HCT116 (cell line): ENCODE measurements around the gene THAP10. TPM values are rescaled to one million over a fixed set of nuclear protein-coding genes. Genes with fewer than 3 reads are reported as not detected.

Experiments used
- ATAC-seq: fragments of 200-7000 bp; cut with Tn5 transposase; 2 replicates; pipeline ENCODE4 v1.9.1; 2020; ENCODE audit warnings: mild to moderate bottlenecking, moderate library complexity
- BruUV-seq: library from RNA; stranded (reverse); fragments of 400-500 nt; replicated peaks from 2 replicates; lab custom pipeline; 2021; lab: Mats Ljungman, UMichigan
- CTCF ChIA-PET: fragments of 300-600 bp; sonication (Branson Sonifier 250); formaldehyde crosslinking; loops from one replicate; lab custom pipeline; 2021; ENCODE audit warnings: antibody characterized with exemption; lab: Charles Lee
- POLR2A ChIA-PET: fragments of 300-600, 350-600 bp; sonication (Branson Sonifier 250); formaldehyde crosslinking; loops from one replicate; lab custom pipeline; 2021; ENCODE audit warnings: antibody characterized with exemption; lab: Charles Lee
- RAD21 ChIA-PET, 2 experiments: fragments of 300-600 bp; sonication (Branson Sonifier 250); formaldehyde crosslinking; loops; one replicate each; lab custom pipeline; 2023; ENCODE audit warnings: low total read pairs in 2 of 2; ENCODE audit not compliant: uncharacterized antibody in 2 of 2, unreplicated experiment in 2 of 2, low non-redundant PET in 1 of 2; lab: Charles Lee
- DNase-seq: peaks from one replicate; pipeline ENCODE4 v3.0.0-alpha.2; 2010; ENCODE audit warnings: low read depth, low spot score
- H2AFZ ChIP-seq: fragments of 200-600 bp; shearing (Covaris generic), sonication (generic); 2 replicates; pipeline ENCODE4 v1.6.1; 2017; ENCODE audit warnings: low read depth, mixed run types, mixed read lengths, antibody characterized with exemption, low read length; ENCODE audit not compliant: poor library complexity, severe bottlenecking
- H3K27ac ChIP-seq: 2 replicates; pipeline ENCODE4 v1.5.1; 2012; ENCODE audit warnings: low read depth, low read length
- H3K27me3 ChIP-seq: fragments of 200-600 bp; sonication (generic); 2 replicates; pipeline ENCODE4 v1.6.1; 2016; ENCODE audit warnings: mixed run types, low read length, mixed read lengths; ENCODE audit not compliant: insufficient read depth
- H3K36me3 ChIP-seq, 2 experiments: fragments of 200-500 bp in 1 of 2; fragments of 200-600 bp in 1 of 2; sonication (Bioruptor generic) in 1 of 2; sonication (generic) in 1 of 2; 2 replicates each; pipeline versions ENCODE4 v1.5.1 to v1.6.1; 2014 to 2016; ENCODE audit warnings: low read length in 2 of 2, inconsistent platforms in 1 of 2, mixed read lengths in 1 of 2, mixed run types in 1 of 2; ENCODE audit not compliant: insufficient read depth in 2 of 2, control insufficient read depth in 1 of 2
- H3K4me1 ChIP-seq, 2 experiments: fragments of 200-600 bp in 1 of 2; sonication (generic) in 1 of 2; 2 replicates each; pipeline versions ENCODE4 v1.5.1 to v1.6.1; 2012 to 2017; ENCODE audit warnings: low read length in 2 of 2, inconsistent platforms in 1 of 2, mild to moderate bottlenecking in 1 of 2, mixed read lengths in 1 of 2, mixed run types in 1 of 2, moderate library complexity in 1 of 2; ENCODE audit not compliant: insufficient read depth in 2 of 2, control insufficient read depth in 1 of 2
- H3K4me2 ChIP-seq: fragments of 200-600 bp; sonication (generic); 2 replicates; pipeline ENCODE4 v1.6.1; 2017; ENCODE audit warnings: mixed run types, low read length, mixed read lengths
- H3K4me3 ChIP-seq, 2 experiments: fragments of 200-600 bp in 1 of 2; sonication (generic) in 1 of 2; replicated peaks in 1 of 2; 2 replicates each; pipeline ENCODE4 v1.5.1; 2011 to 2016; ENCODE audit warnings: low read length in 2 of 2, control low read depth in 1 of 2, low read depth in 1 of 2, mild to moderate bottlenecking in 1 of 2, mixed read lengths in 1 of 2, mixed run types in 1 of 2
- H3K79me2 ChIP-seq: fragments of 200-600 bp; sonication (generic); 2 replicates; pipeline ENCODE4 v1.6.1; 2017; ENCODE audit warnings: mild to moderate bottlenecking, mixed run types, low read length, moderate library complexity, mixed read lengths; ENCODE audit not compliant: insufficient read depth
- H3K9ac ChIP-seq: fragments of 200-600 bp; sonication (generic); 2 replicates; pipeline ENCODE4 v1.6.1; 2016; ENCODE audit warnings: low read length, mixed read lengths
- H3K9me2 ChIP-seq: fragments of 200-600 bp; sonication (generic), shearing (Covaris generic); 2 replicates; pipeline ENCODE4 v1.6.1; 2017; ENCODE audit warnings: mixed run types, mild to moderate bottlenecking, moderate library complexity; ENCODE audit not compliant: insufficient read depth
- H3K9me3 ChIP-seq, 2 experiments: fragments of 200-500 bp in 1 of 2; fragments of 200-600 bp in 1 of 2; sonication (Bioruptor generic) in 1 of 2; sonication (generic) in 1 of 2; 2 replicates each; pipeline ENCODE4 v1.6.1; 2014 to 2017; ENCODE audit warnings: low read length in 2 of 2, mixed read lengths in 2 of 2, inconsistent platforms in 1 of 2, low read depth in 1 of 2, mild to moderate bottlenecking in 1 of 2, mixed run types in 1 of 2, moderate library complexity in 1 of 2; ENCODE audit not compliant: control insufficient read depth in 1 of 2, insufficient read depth in 1 of 2
- H4K20me1 ChIP-seq: fragments of 200-600 bp; sonication (generic), shearing (Covaris generic); 2 replicates; pipeline ENCODE4 v1.6.1; 2017; ENCODE audit warnings: mixed run types, mild to moderate bottlenecking, moderate library complexity; ENCODE audit not compliant: insufficient read depth
- CBX3 ChIP-seq: IDR thresholded peaks from 2 replicates; pipeline ENCODE4 v1.6.1; 2012; ENCODE audit warnings: low read depth
- CEBPB ChIP-seq: IDR thresholded peaks from 2 replicates; pipeline ENCODE4 v1.6.1; 2012; ENCODE audit warnings: low read depth
- EGR1 ChIP-seq: IDR thresholded peaks from 2 replicates; pipeline ENCODE4 v1.6.1; 2012; ENCODE audit warnings: low read depth
- ELF1 ChIP-seq: IDR thresholded peaks from 2 replicates; pipeline ENCODE4 v1.6.1; 2012; ENCODE audit warnings: low read depth, borderline replicate concordance
- EZH2 ChIP-seq: fragments of 200-600 bp; sonication (generic); IDR thresholded peaks from 2 replicates; pipeline ENCODE4 v1.6.1; 2017; ENCODE audit warnings: antibody characterized with exemption, mixed run types
- EZH2phosphoT487 ChIP-seq: fragments of 200-600 bp; IDR thresholded peaks from 2 replicates; pipeline ENCODE4 v1.6.1; 2018; ENCODE audit warnings: antibody characterized with exemption, borderline replicate concordance
- FOSL1 ChIP-seq: IDR thresholded peaks from 2 replicates; pipeline ENCODE4 v1.6.1; 2012; ENCODE audit warnings: low read depth
- JUND ChIP-seq: IDR thresholded peaks from 2 replicates; pipeline ENCODE4 v1.6.1; 2012
- POLR2AphosphoS5 ChIP-seq: IDR thresholded peaks from 2 replicates; pipeline ENCODE4 v1.6.1; 2011; ENCODE audit warnings: mild to moderate bottlenecking, low read depth, low read length, moderate library complexity
- RAD21 ChIP-seq: IDR thresholded peaks from 2 replicates; pipeline ENCODE4 v1.6.1; 2012; ENCODE audit warnings: low read depth, mild to moderate bottlenecking
- SIN3A ChIP-seq: IDR thresholded peaks from 2 replicates; pipeline ENCODE4 v1.6.1; 2012; ENCODE audit warnings: low read depth
- SP1 ChIP-seq: IDR thresholded peaks from 2 replicates; pipeline ENCODE4 v1.6.1; 2012; ENCODE audit warnings: low read depth
- SRF ChIP-seq: IDR thresholded peaks from 2 replicates; pipeline ENCODE4 v1.6.1; 2012; ENCODE audit warnings: low read depth
- TCF7L2 ChIP-seq: IDR thresholded peaks from 2 replicates; pipeline ENCODE4 v1.7.0; 2011; ENCODE audit warnings: borderline replicate concordance, inconsistent platforms; ENCODE audit not compliant: insufficient read depth, insufficient read length; ENCODE audit errors: extremely low read depth
- YY1 ChIP-seq: IDR thresholded peaks from 2 replicates; pipeline ENCODE4 v1.6.1; 2011; ENCODE audit warnings: low read length, low read depth, moderate library complexity, mild to moderate bottlenecking; ENCODE audit not compliant: insufficient replicate concordance; ENCODE audit errors: extremely low read depth
- ZFX ChIP-seq: fragments of 450-650 bp; IDR thresholded peaks from 2 replicates; pipeline ENCODE4 v1.6.1; 2017
- ZNF274 ChIP-seq: fragments of 200-500 bp; sonication (Bioruptor generic); IDR thresholded peaks from 2 replicates; pipeline ENCODE4 v1.6.1; 2014; ENCODE audit warnings: mild to moderate bottlenecking, low read depth, low read length, inconsistent platforms
- intact Hi-C: fragments of 100-400 bp; cut with micrococcal nuclease; formaldehyde crosslinking; loops from 2 replicates; pipeline ENCODE4 v1.10.0; 2022
- total RNA-seq: library from RNA; stranded (reverse); gene quantifications from one replicate; pipeline ENCODE4 v1.2.1, GENCODE V29; 2021; ENCODE audit not compliant: unreplicated experiment
- TF ChIP-seq, protein P1 (sequence below): IDR thresholded peaks from 2 replicates; pipeline ENCODE4 v1.6.1; 2011; ENCODE audit warnings: mild to moderate bottlenecking, low read length, moderate library complexity; ENCODE audit not compliant: insufficient replicate concordance; ENCODE audit errors: extremely low read depth
- TF ChIP-seq, protein P2 (sequence below): IDR thresholded peaks from 2 replicates; pipeline ENCODE4 v1.6.1; 2012

The THAP10 gene
- total RNA-seq, 1 experiment from 2014 or later, result 2.8 TPM

DNA sequence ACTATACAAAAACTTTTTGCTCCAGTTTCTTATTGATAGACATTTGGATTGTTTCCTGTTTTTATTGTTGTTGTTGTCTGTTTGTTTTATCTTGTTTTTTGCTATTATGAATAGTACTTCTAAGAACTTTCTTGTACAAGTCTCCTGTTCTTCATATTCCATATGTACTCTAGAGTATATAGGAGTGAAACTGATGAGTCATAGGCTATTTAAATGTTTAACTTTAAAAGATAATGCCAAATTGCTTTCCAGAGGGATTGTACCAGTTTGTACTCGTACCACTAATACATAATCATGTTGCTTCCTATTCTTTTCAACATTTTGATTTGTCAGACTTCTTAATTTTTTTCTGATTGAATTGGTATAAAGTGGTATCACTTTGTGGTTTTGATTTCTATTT is 20.0 kb upstream of the THAP10 start:
- TF ChIP-seq TCF7L2, result no peak
- no peak for TF ChIP-seq SRF
- TF ChIP-seq POLR2AphosphoS5, result no peak
- H3K27me3 ChIP-seq, result no peaks in the 10 kb centered on the region
- no peaks in the 10 kb centered on the region for H3K79me2 ChIP-seq
- H3K4me2 ChIP-seq, result no peak overlapping the region
- no peaks in the 10 kb centered on the region for H3K9me2 ChIP-seq
- no peaks in the 10 kb centered on the region for H3K4me1 ChIP-seq
- intact Hi-C loops, result no loop called here
- no TSS peak for BruUV-seq
- DNase-seq, result no peak
- no peak overlapping the region for H3K4me3 ChIP-seq
- ChIA-PET POLR2A (no interaction called here), RAD21 (no interaction called here), CTCF (no interaction called here)
- H4K20me1 ChIP-seq, result no peaks in the 10 kb centered on the region
- H3K9ac ChIP-seq, result no peak overlapping the region
- no peak for ATAC-seq
- no peak overlapping the region for H2AFZ ChIP-seq
- H3K9me3 ChIP-seq, result peaks cover 10 to 14% of the 10 kb centered on the region in 2 experiments; a peak in 2 of 4 replicates
- H3K27ac ChIP-seq, result no peak overlapping the region
- no peaks in the 10 kb centered on the region for H3K36me3 ChIP-seq

DNA sequence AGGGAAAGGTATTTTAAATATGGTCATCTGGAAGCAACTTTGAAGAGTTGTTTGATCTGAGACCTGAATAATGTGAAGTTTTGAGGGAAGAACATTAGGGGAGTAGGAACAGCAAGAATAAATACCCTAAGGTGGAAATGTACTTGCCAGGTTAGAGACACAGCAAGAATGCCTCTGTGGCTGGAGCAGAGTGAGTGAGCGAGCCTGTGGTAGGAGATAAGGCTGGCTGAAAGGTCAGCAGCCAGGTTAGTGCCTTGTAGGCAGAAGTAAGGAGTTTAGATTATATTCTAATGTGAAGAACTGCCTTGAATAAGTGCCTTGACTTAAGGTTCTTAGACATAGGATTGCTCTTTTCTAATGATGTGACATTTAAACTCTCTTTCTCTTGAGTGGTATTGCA is 18.7 kb upstream of the THAP10 start:
- Histone ChIP-seq H2AFZ (no peak overlapping the region), H3K4me2 (no peak overlapping the region), H4K20me1 (no peaks in the 10 kb centered on the region), H3K27ac (no peak overlapping the region), H3K9me3 (peaks cover 10 to 14% of the 10 kb centered on the region in 2 experiments; a peak in 2 of 4 replicates), H3K9ac (no peak overlapping the region), H3K4me1 (no peaks in the 10 kb centered on the region), H3K27me3 (no peaks in the 10 kb centered on the region), H3K9me2 (no peaks in the 10 kb centered on the region), H3K36me3 (no peaks in the 10 kb centered on the region), H3K4me3 (no peak overlapping the region), H3K79me2 (no peaks in the 10 kb centered on the region)
- ChIA-PET POLR2A (no interaction called here), CTCF (no interaction called here), RAD21 (no interaction called here)
- BruUV-seq, result no TSS peak
- ATAC-seq (no peak), DNase-seq (no peak)
- intact Hi-C loops, result no loop called here
- TF ChIP-seq JUND, result no peak
- no peak for TF ChIP-seq SIN3A
- no peak for TF ChIP-seq EZH2
- TF ChIP-seq, protein P1, sequence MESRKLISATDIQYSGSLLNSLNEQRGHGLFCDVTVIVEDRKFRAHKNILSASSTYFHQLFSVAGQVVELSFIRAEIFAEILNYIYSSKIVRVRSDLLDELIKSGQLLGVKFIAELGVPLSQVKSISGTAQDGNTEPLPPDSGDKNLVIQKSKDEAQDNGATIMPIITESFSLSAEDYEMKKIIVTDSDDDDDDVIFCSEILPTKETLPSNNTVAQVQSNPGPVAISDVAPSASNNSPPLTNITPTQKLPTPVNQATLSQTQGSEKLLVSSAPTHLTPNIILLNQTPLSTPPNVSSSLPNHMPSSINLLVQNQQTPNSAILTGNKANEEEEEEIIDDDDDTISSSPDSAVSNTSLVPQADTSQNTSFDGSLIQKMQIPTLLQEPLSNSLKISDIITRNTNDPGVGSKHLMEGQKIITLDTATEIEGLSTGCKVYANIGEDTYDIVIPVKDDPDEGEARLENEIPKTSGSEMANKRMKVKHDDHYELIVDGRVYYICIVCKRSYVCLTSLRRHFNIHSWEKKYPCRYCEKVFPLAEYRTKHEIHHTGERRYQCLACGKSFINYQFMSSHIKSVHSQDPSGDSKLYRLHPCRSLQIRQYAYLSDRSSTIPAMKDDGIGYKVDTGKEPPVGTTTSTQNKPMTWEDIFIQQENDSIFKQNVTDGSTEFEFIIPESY, result no peak
- TF ChIP-seq TCF7L2, result no peak
- TF ChIP-seq FOSL1, result no peak
- no peak for TF ChIP-seq SRF
- TF ChIP-seq RAD21, result no peak
- TF ChIP-seq CBX3, result no peak
- TF ChIP-seq ZNF274, result no peak
- TF ChIP-seq ZFX, result no peak
- TF ChIP-seq SP1, result no peak
- TF ChIP-seq EGR1, result no peak
- TF ChIP-seq EZH2phosphoT487, result no peak
- no peak for TF ChIP-seq YY1
- TF ChIP-seq, protein P2, sequence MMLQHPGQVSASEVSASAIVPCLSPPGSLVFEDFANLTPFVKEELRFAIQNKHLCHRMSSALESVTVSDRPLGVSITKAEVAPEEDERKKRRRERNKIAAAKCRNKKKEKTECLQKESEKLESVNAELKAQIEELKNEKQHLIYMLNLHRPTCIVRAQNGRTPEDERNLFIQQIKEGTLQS, result no peak
- no peak for TF ChIP-seq CEBPB
- no peak for TF ChIP-seq ELF1
